ENCODE results near the gene LMO1.

The LMO1 gene

GRCh38 chr11:8242499-8243280 lies 21.0 kb downstream of the LMO1 start:
- DNase-seq, result no peak

- DNase-seq, result no peak
These were observed 21.6 kb downstream of the LMO1 start for GRCh38 chr11:8242118-8242475.

- no peak for DNase-seq
These were observed 22.1 kb downstream of the LMO1 start for GRCh38 chr11:8241373-8242117.

GRCh38 chr11:8239536-8240228 lies 24.0 kb downstream of the LMO1 start:
- no peak for DNase-seq

- no peak for DNase-seq
These were observed 24.6 kb downstream of the LMO1 start for GRCh38 chr11:8239040-8239439.

GRCh38 chr11:8237453-8237852 lies 26.2 kb downstream of the LMO1 start:
- DNase-seq, result no peak

GRCh38 chr11:8235925-8236324 lies 27.8 kb downstream of the LMO1 start:
- no peak for DNase-seq

- DNase-seq, result no peak
These were observed 28.8 kb downstream of the LMO1 start for GRCh38 chr11:8234910-8235309.

GRCh38 chr11:8234425-8234821 lies 29.3 kb downstream of the LMO1 start:
- DNase-seq, result no peak

- no peak for DNase-seq
These were observed 29.8 kb downstream of the LMO1 start for GRCh38 chr11:8233691-8234424.

- DNase-seq, result no peak
These were observed 30.6 kb downstream of the LMO1 start for GRCh38 chr11:8232849-8233606.

GRCh38 chr11:8232414-8232813 lies 31.3 kb downstream of the LMO1 start:
- DNase-seq, result no peak

- DNase-seq, result no peak
These were observed 31.7 kb downstream of the LMO1 start for GRCh38 chr11:8231979-8232378.

GRCh38 chr11:8230921-8231847 lies 32.5 kb downstream of the LMO1 start:
- no peak for DNase-seq

- DNase-seq, result no peak
These were observed 33.4 kb downstream of the LMO1 start for GRCh38 chr11:8230178-8230859.

GRCh38 chr11:8229299-8230177 lies 34.1 kb downstream of the LMO1 start:
- DNase-seq, result no peak

GRCh38 chr11:8228231-8228630 lies 35.4 kb downstream of the LMO1 start:
- DNase-seq, result no peak

- no peak for DNase-seq
These were observed 36.2 kb downstream of the LMO1 start for GRCh38 chr11:8227156-8228152.

Data from suppressor macrophage treated with lipopolysaccharide for 4 hours (primary cell).